Esophagus squamous epithelium (tissue), 5 donors: Measurements from ENCODE around the gene VAV3. TPM values are rescaled to one million over a fixed set of nuclear protein-coding genes. Genes with fewer than 3 reads are reported as not detected.

Experiments
- DNase-seq: peaks from one replicate; lab custom pipeline; 2025; lab: John Stamatoyannopoulos, UW
- H3K27ac ChIP-seq, 4 donors: fragments of 200-600 bp; sonication (generic); one replicate each; pipeline ENCODE4 v1.5.1; 2016 to 2019; ENCODE audit warnings: mild to moderate bottlenecking in 1 of 4
- H3K27me3 ChIP-seq, 4 donors: fragments of 200-600 bp; sonication (generic); 1 replicate in 3 of 4; 2 replicates in 1 of 4; pipeline versions ENCODE4 v1.5.1 to v1.6.0; 2017 to 2021; ENCODE audit warnings: antibody characterized with exemption in 1 of 4
- H3K36me3 ChIP-seq, 3 donors: fragments of 200-600 bp; sonication (generic); one replicate each; pipeline ENCODE4 v1.5.1; 2016 to 2019
- H3K4me1 ChIP-seq, 3 donors: fragments of 200-600 bp; sonication (generic); one replicate each; pipeline ENCODE4 v1.5.1; 2017 to 2019
- H3K4me3 ChIP-seq, 4 donors: fragments of 200-600 bp; sonication (generic); 1 replicate in 3 of 4; 2 replicates in 1 of 4; pipeline ENCODE4 v1.5.1; 2016 to 2019; ENCODE audit warnings: mild to moderate bottlenecking in 2 of 4, moderate library complexity in 1 of 4
- H3K9me3 ChIP-seq, 3 donors: fragments of 200-600 bp; sonication (generic); one replicate each; pipeline ENCODE4 v1.5.1; 2016 to 2019
- CTCF ChIP-seq, 6 experiments: fragments of 450-650 bp in 4 of 6; fragments of 200-600 bp in 2 of 6; sonication (generic) in 2 of 6; IDR thresholded peaks; one replicate each; pipeline ENCODE4 v1.5.1; 2016 to 2019; ENCODE audit warnings: antibody characterized with exemption in 6 of 6, mild to moderate bottlenecking in 4 of 6, moderate library complexity in 4 of 6
- POLR2A ChIP-seq, 4 donors: fragments of 450-650 bp; IDR thresholded peaks; one replicate each; pipeline ENCODE4 v1.6.1; 2017; ENCODE audit warnings: antibody characterized with exemption in 4 of 4, mild to moderate bottlenecking in 4 of 4, moderate library complexity in 3 of 4
- WGBS, 2 donors: methylation state at CpG; one replicate each; pipeline ENCODE4 v1.1.5; 2018; 5-methylcytosine and 5-hydroxymethylcytosine counted together
- intact Hi-C: fragments of 100-400 bp; cut with DNase I; formaldehyde crosslinking; loops from one replicate; pipeline ENCODE4 v1.15.0; 2022
- total RNA-seq, 4 donors: library from RNA; depleted of rRNA; stranded (reverse); fragments of >200 nt; gene quantifications; one replicate each; pipeline ENCODE4 v1.1.0, GENCODE V29; 2016
- donor health status: DM: yes; HTN: yes; CAD: no.

Gene VAV3
- total RNA-seq, 4 donors from 2014 or later = 43.4 to 126 (median 76.9) TPM

- intact Hi-C loops = no loop called here
- Histone ChIP-seq H3K4me3 (no peak overlapping the region), H3K36me3 (peaks cover 0 to 7% (median 0%) of the 10 kb centered on the region in 3 donors), H3K4me1 (peaks cover 0 to 42% (median 0%) of the 10 kb centered on the region in 3 donors), H3K27me3 (no peaks in the 10 kb centered on the region), H3K9me3 (no peaks in the 10 kb centered on the region), H3K27ac (peak overlapping the region in 2 of 4 donors; percentile 39 to 58)
- DNase-seq = no peak
- TF ChIP-seq POLR2A (IDR thresholded peaks at IDR 0.05) (no peak), CTCF (IDR thresholded peaks at IDR 0.05) (no peak)
Measured at GRCh38 chr1:107648071-107648470, 316.9 kb downstream of the VAV3 start.

GRCh38 chr1:107647012-107647411, 318.0 kb downstream of the VAV3 start:
- Histone ChIP-seq H3K36me3 (peaks cover 0 to 14% (median 0%) of the 10 kb centered on the region in 3 donors), H3K4me3 (no peak overlapping the region), H3K4me1 (peaks cover 0 to 42% (median 0%) of the 10 kb centered on the region in 3 donors), H3K9me3 (no peaks in the 10 kb centered on the region), H3K27ac (peak overlapping the region in 1 of 4 donors; percentile 58), H3K27me3 (no peaks in the 10 kb centered on the region)
- TF ChIP-seq CTCF (IDR thresholded peaks at IDR 0.05) (no peak), POLR2A (IDR thresholded peaks at IDR 0.05) (no peak)
- no peak for DNase-seq
- WGBS, 2 donors = 60 to 92% methylated on average over 2 of the region's 2 CpGs
- intact Hi-C loops = no loop called here

GRCh38 chr1:107643766-107644165, 321.2 kb downstream of the VAV3 start:
- Histone ChIP-seq H3K4me3 (no peak overlapping the region), H3K27me3 (no peaks in the 10 kb centered on the region), H3K9me3 (no peaks in the 10 kb centered on the region), H3K4me1 (peaks cover 0 to 34% (median 0%) of the 10 kb centered on the region in 3 donors), H3K27ac (peak overlapping the region in 1 of 4 donors; percentile 7), H3K36me3 (peaks cover 0 to 27% (median 0%) of the 10 kb centered on the region in 3 donors)
- TF ChIP-seq POLR2A (IDR thresholded peaks at IDR 0.05) (no peak), CTCF (IDR thresholded peaks at IDR 0.05) (no peak)
- 27 to 80% methylated on average over 1 of the region's 1 CpG for WGBS, 2 donors
- no peak for DNase-seq
- intact Hi-C loops = no loop called here

GRCh38 chr1:107640207-107640606, 324.8 kb downstream of the VAV3 start:
- WGBS, 2 donors = 77 to 80% methylated on average over 7 of the region's 7 CpGs
- Histone ChIP-seq H3K27me3 (no peaks in the 10 kb centered on the region), H3K4me1 (peaks cover 0 to 25% (median 0%) of the 10 kb centered on the region in 3 donors), H3K27ac (no peak overlapping the region), H3K9me3 (no peaks in the 10 kb centered on the region), H3K4me3 (no peak overlapping the region), H3K36me3 (peaks cover 0 to 27% (median 0%) of the 10 kb centered on the region in 3 donors)
- DNase-seq = no peak
- TF ChIP-seq POLR2A (IDR thresholded peaks at IDR 0.05) (no peak), CTCF (IDR thresholded peaks at IDR 0.05) (no peak)
- intact Hi-C loops = no loop called here

GRCh38 chr1:107637101-107637500, 327.9 kb downstream of the VAV3 start:
- WGBS, 2 donors = 71 to 77% methylated on average over 6 of the region's 6 CpGs
- no peak for DNase-seq
- H3K9me3 ChIP-seq = no peaks in the 10 kb centered on the region
- H3K4me3 ChIP-seq = no peak overlapping the region
- peaks cover 0 to 37% (median 0%) of the 10 kb centered on the region in 3 donors for H3K36me3 ChIP-seq
- H3K27ac ChIP-seq = no peak overlapping the region
- TF ChIP-seq POLR2A (IDR thresholded peaks at IDR 0.05) (no peak), CTCF (IDR thresholded peaks at IDR 0.05) (no peak)
- peaks cover 0 to 11% (median 0%) of the 10 kb centered on the region in 3 donors for H3K4me1 ChIP-seq
- no peaks in the 10 kb centered on the region for H3K27me3 ChIP-seq
- intact Hi-C loops = no loop called here
